HCT116 (cell line): ENCODE data around the gene TMC1.

Experiments
- EZH2 ChIP-seq: fragments of 200-600 bp; sonication (generic); IDR thresholded peaks from 2 replicates; pipeline ENCODE4 v1.6.1; 2017; ENCODE audit warnings: antibody characterized with exemption, mixed run types
- EZH2phosphoT487 ChIP-seq: fragments of 200-600 bp; IDR thresholded peaks from 2 replicates; pipeline ENCODE4 v1.6.1; 2018; ENCODE audit warnings: antibody characterized with exemption, borderline replicate concordance
- POLR2AphosphoS5 ChIP-seq: IDR thresholded peaks from 2 replicates; pipeline ENCODE4 v1.6.1; 2011; ENCODE audit warnings: mild to moderate bottlenecking, low read depth, low read length, moderate library complexity
- RAD21 ChIP-seq: IDR thresholded peaks from 2 replicates; pipeline ENCODE4 v1.6.1; 2012; ENCODE audit warnings: low read depth, mild to moderate bottlenecking
- SIN3A ChIP-seq: IDR thresholded peaks from 2 replicates; pipeline ENCODE4 v1.6.1; 2012; ENCODE audit warnings: low read depth
- TF ChIP-seq, protein P1 (sequence below), 3 experiments: fragments of 200-600 bp in 1 of 3; sonication (generic) in 1 of 3; IDR thresholded peaks in 2 of 3; conservative IDR thresholded peaks in 1 of 3; 2 replicates each; pipeline ENCODE4 v1.5.1; 2012 to 2017; ENCODE audit warnings: low read depth in 2 of 3, low read length in 2 of 3, antibody characterized with exemption in 1 of 3, borderline replicate concordance in 1 of 3, control low read depth in 1 of 3, mild to moderate bottlenecking in 1 of 3, mixed read lengths in 1 of 3, mixed run types in 1 of 3, moderate library complexity in 1 of 3; ENCODE audit not compliant: insufficient read depth in 1 of 3
- TF ChIP-seq, protein P2 (sequence below): IDR thresholded peaks from 2 replicates; pipeline ENCODE4 v1.6.1; 2011; ENCODE audit warnings: mild to moderate bottlenecking, low read length, moderate library complexity; ENCODE audit not compliant: insufficient replicate concordance; ENCODE audit errors: extremely low read depth
- TF ChIP-seq, protein P3 (sequence below): IDR thresholded peaks from 2 replicates; pipeline ENCODE4 v1.6.1; 2012

DNA sequence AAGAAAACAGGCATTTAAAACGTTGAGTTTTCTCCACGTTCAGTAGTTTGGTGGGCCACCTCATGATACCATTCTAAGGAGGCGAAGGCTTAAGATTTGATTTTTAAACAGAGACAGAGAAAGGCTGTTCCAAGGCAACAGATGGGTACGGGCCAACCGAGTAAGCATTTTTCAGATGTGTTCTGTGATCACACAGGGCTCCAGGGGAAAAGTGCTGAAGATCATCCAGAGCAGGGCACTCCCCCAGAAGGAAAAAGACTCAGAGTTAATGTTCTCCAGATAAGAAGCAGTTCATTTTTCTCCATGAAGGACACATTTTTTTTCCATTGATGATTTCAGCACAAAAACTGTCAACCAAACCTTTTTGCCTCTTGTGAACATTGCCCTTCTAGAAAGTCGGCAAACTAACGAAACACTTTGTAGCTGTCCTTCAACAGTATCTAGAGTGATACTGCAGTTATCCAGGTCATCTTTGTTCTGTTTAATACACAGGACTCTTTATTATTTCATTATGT, 292.7 kb downstream of the TMC1 start:
- TF ChIP-seq RAD21 (no peak), SIN3A (no peak), EZH2phosphoT487 (no peak), EZH2 (no peak), POLR2AphosphoS5 (no peak)
- TF ChIP-seq, protein P1, sequence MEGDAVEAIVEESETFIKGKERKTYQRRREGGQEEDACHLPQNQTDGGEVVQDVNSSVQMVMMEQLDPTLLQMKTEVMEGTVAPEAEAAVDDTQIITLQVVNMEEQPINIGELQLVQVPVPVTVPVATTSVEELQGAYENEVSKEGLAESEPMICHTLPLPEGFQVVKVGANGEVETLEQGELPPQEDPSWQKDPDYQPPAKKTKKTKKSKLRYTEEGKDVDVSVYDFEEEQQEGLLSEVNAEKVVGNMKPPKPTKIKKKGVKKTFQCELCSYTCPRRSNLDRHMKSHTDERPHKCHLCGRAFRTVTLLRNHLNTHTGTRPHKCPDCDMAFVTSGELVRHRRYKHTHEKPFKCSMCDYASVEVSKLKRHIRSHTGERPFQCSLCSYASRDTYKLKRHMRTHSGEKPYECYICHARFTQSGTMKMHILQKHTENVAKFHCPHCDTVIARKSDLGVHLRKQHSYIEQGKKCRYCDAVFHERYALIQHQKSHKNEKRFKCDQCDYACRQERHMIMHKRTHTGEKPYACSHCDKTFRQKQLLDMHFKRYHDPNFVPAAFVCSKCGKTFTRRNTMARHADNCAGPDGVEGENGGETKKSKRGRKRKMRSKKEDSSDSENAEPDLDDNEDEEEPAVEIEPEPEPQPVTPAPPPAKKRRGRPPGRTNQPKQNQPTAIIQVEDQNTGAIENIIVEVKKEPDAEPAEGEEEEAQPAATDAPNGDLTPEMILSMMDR (IDR thresholded peaks at IDR 0.05 in 2 of 3, conservative IDR thresholded peaks at IDR 0.05 in 1 of 3; ENCODE audit: borderline replicate concordance in 1 of 3, insufficient read depth in 1 of 3, low read depth in 2 of 3, low read length in 2 of 3): no peak
- TF ChIP-seq, protein P2, sequence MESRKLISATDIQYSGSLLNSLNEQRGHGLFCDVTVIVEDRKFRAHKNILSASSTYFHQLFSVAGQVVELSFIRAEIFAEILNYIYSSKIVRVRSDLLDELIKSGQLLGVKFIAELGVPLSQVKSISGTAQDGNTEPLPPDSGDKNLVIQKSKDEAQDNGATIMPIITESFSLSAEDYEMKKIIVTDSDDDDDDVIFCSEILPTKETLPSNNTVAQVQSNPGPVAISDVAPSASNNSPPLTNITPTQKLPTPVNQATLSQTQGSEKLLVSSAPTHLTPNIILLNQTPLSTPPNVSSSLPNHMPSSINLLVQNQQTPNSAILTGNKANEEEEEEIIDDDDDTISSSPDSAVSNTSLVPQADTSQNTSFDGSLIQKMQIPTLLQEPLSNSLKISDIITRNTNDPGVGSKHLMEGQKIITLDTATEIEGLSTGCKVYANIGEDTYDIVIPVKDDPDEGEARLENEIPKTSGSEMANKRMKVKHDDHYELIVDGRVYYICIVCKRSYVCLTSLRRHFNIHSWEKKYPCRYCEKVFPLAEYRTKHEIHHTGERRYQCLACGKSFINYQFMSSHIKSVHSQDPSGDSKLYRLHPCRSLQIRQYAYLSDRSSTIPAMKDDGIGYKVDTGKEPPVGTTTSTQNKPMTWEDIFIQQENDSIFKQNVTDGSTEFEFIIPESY: no peak
- TF ChIP-seq, protein P3, sequence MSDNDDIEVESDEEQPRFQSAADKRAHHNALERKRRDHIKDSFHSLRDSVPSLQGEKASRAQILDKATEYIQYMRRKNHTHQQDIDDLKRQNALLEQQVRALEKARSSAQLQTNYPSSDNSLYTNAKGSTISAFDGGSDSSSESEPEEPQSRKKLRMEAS: no peak
